C1 segment of cervical spinal cord (tissue), 14 donors: Measurements from ENCODE around the gene TNS4.

Source experiments
- DNase-seq, 14 donors: peaks; one replicate each; lab custom pipeline; 2025; lab: John Stamatoyannopoulos, UW

Gene TNS4

DNA sequence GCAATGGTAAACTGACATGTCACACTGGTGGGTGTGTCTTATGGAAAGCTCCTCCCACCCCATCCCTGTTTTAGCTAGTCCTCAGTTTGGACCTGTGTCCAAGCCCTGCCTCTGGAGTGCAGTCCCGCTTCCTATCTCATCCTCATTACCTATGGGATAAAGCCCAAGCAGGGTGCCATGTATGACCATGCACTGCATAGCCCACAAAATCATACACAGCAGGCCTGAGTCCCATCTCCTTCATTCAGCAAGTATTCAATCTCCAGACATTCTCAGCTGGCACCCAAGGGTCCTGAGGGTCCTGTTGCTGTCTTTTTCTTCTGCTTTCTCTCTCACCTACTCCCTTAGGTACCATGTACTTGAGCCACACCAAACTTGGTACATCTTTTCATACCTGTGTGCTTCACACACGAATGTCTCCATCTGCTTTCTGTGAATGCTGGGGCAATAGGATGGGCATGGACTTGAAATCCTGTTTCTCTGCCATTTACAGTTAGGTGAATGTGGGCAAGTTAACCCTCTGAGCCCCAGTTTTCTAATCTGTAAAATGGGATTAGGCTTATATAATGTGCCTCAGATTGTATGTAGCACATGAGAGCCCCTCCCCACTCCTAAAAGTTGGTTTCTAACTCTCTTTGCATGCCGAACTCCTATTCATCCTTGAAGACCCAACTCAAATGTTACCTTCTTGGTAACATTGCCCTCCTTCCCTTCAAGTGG is 28.5 kb downstream of the TNS4 start:
- DNase-seq, result no peak

DNA sequence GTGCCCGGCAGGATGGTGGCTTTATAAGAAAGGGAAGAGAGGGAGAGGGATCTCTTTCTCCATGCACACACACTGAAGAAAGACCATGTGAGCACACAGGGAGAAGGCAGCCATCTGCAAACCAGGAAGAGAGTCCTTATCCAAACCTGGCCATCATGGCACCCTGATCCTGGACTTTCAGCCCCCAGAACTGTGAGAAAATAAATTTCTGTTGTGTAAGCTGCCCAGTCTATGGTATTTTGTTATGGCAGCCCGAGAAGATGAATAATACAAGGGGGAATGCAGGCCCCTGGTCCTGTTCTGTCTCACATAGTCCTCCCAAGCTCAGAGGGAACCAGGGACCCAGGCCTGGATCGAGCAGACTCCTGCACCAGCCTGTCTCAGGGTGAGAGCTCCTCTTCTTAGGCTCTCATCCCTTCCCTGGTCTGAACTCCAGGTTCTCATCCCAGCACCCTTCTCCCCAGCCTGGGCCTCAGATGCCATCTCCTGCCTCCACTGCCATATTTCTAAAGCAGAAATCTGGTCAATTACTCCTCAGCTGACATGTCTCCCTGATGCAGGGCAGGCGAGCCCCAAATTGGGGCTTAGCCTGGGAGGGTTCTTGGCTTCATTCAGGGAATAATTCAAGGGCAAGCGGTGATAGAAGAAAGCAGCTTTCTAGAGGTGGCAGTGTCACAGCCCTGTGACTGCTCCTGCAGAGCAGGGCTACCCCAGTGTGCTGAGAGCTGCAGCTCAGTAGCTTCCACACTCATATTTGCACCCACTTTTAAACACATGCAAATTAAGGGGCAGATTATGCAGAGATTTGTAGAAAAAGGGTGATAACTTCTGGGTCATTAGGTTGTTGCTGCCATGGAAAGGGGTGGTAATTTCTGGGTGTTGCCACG is 29.3 kb downstream of the TNS4 start:
- DNase-seq, result no peak

DNA sequence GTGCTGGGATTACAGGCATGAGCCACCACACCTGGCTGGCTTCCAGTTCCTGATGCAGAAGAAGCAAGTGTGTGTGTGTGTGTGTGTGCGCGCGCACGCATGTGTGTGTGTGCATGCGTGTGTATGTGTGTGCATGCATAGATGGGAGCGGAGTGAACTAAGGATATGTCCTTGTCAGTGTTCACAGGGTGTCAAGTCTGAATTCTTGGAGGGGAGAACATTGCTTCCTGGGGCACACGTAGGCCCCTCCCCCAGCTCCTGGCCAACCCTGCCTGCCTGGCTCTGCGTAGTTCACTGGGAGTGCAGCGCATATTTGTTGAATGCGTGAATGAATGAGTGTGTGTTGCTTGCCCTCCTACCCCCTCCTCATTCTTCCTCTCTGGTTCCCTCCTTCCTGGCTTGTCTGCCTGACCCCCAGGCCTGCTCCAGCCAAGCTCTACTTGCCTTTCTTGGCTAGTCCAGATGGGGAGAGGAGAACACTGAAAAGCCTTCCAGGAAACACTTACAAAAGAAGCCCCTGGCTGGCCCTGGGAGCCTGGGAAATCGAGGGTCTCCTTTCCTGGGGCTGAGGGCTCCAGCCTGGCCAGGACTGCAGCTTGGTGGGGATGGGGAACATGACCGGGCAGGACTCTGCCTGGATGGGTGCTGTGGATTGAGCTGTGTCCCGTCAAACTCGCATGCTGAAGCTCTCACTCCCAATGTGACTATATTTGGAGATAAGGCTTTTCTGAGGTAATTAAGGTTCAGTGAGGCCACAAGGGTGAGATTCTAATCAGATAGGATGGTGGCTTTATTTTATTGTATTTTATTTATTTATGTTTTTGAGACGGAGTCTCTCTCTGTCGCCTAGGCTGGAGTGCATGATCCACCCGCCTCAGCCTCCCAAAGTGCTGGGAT is 30.2 kb downstream of the TNS4 start:
- DNase-seq, result no peak

DNA sequence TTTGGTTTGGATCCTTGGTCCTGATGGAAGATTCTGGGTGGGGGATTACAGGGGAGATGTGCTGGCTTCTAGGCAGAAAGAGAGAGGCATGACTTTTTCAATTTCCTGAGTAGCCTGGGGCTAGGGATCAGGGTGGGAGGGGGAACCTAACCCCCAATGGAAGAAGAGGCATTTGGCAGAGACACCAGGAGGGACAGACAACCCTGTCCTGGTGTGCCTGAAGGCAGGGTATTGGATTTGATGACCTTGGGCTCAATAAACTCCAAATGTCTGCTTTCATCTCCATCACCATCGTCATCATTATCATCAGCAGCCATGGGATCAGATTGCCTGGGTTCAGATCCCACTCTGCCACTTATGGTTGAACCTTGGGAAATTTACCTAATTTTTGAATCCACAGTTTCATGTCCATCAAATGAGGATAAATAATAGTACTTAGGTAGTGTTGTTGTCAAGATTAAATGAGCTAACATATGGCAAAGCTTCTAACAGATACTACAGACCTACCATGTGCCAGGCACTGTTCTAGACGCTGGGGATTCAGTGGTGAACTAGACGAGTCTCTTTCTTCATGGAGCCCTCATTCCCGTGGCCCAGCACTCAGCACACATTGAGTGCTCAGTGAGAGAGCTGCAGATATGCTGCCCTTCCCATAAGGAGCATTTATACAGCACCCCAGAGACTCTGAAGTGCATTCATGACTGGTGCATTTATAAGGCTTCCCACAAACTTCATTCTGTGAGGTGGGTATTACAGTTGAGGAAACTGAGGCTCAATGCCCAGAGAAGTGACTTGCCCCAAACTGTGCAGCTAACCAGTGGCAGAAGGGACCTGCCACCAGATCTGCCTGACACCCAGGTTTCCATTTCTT is 31.4 kb downstream of the TNS4 start:
- DNase-seq, result no peak

DNA sequence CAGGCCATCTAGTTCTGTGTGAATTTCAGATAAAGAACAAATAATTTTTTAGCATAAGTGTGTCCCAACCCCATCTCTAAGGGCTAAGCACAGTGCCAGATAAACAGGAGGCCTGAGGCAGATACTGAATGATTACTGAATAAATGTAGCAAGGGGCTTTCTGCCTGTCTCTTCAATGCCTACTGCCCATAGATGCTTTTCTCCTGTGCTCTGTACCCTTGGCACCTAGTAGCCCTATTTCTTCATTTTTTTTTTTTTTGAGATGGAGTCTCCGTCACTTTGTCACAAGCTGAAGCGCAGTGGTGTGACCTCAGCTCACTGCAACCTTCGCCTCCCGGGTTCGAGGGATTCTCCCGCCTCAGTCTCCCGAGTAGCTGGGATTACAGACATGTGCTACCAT is 32.9 kb downstream of the TNS4 start:
- no peak for DNase-seq

DNA sequence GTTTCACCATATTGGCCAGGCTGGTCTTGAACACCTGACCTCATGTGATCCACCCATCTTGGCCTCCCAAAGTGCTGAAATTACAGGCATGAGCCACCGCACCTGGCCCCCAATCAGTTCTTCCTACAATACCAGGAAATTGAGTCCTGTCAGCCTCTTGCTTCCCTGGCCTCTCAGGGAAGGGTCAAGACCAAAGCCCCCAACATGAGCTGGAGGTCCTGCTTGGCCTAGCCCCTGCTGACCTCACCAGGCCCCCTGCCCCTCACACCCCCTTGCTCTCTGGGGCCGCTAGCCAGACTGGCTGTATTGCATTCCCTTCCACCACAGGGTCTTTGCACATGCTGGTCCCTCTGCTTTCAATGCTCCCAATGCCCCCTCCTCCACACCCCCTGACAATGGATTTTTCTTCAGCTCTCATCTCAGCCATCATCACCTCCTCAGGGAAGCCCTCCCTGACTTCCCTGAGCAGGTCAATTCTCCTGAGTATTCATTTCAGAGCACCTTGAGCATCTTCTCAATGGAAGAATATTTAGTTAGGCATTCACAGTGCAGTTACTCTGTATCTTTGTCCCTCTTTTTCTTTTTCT is 34.0 kb downstream of the TNS4 start:
- no peak for DNase-seq

DNA sequence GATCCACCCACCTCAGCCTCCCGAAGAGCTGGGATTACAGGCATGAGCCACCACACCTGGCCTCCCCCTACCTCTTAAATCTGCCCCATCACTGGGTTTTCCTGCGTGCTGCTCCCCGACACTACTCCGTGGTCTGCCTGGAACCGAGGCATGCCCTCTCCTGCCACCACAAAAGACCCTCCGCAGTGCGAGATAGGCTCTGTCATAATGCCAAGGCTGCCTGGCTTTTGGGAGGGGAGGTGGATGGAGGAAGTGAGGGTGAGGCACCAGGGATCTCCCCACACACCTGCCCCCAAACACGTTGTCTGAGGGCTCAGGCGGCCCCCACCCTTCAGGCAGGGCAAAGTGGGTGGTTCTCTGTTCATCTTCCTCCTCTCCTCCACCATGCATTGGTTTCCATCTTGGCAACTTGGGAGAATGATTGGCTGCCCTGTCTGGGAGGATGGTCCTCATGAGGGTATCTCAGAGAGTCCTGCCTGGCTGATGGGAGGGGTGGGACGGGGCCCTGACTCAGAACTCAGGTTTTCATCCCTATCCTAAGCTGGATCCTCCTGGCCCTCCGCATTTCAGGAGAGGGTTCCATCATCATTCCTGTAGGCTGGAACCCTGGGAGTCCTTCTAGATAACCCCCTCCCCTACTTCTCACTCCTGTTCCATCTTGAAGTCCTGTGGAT is 35.0 kb downstream of the TNS4 start:
- DNase-seq, result no peak

DNA sequence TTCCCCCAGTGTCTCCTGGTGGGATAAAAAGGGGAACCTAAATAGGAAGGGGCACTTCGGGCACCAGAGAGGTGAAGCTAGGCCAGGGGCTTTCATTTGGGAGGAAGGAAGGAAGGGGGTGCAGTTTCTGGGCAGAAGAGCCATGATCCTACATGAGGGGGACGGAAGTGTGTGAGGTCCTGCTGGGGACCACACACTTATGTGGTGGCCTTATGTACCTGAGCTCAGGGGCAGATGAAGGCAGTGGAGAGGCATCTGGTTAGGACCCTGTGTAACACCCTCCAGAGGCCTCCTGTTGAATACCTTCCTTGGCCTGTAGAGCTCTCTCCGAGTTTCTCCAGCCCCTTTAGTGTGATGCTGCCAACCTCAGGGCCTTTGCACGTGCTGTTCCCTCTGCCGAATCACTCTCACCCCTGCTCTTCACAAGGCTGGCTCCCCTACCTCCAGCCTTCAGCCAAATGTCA is 37.0 kb downstream of the TNS4 start:
- no peak for DNase-seq

DNA sequence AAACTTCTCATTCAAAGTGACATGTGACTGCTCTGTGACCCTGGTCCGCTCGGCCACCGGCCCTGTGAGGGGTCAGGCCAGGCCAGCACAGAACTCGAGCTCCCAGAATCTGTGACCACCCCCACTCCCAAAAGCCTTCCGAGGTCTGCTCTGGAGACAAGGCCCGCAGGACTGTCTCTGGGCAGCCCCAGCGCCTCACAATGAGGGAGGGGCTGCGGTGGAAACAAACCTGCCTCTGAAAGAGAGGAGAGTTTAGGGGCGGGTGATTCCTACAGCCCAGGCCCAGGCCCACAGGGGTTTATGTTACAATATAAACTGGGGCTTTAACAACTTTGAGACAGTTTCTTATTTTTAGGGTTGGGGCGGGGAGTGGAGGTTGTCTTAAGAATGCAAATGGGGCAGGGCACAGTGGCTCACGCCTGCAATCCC is 38.3 kb downstream of the TNS4 start:
- DNase-seq, result no peak

DNA sequence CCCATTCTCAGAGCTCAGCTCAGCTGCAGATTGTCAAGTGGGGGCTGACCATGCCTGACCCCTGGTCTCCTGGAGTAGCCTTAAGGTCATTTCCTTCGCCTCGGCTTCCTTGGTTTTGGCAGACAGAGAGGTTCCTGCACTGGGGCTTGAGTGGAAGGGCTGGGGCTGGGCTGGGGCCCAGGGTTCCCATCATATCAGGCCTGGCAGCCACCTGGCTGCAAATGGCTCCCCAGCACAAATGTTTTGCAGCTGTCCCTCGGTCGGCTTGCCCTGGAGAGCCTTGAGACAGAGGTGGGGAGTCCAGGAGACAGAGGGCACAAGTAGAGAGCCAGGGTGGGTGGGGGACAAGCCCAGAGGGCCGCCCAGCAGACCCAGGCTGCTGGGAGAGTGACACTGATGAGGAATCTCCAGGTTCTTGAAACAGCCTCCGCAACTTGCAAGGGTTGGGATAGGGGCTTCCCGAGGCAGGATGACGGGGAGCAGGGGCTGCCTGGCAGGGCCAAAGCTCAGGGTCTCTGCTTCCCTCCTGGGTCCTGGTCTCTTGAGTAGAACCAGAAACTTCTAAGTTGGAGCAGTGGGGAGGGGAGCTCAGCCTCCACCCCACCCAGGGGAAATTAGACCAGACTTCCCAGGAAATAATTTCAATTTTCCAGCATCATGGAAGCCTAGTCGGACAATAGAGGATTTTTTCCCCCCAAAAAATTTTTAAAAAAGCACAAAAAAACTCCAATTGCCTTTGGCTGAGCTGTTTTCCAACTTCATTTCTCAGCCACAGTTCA is 38.9 kb downstream of the TNS4 start:
- DNase-seq, result no peak

DNA sequence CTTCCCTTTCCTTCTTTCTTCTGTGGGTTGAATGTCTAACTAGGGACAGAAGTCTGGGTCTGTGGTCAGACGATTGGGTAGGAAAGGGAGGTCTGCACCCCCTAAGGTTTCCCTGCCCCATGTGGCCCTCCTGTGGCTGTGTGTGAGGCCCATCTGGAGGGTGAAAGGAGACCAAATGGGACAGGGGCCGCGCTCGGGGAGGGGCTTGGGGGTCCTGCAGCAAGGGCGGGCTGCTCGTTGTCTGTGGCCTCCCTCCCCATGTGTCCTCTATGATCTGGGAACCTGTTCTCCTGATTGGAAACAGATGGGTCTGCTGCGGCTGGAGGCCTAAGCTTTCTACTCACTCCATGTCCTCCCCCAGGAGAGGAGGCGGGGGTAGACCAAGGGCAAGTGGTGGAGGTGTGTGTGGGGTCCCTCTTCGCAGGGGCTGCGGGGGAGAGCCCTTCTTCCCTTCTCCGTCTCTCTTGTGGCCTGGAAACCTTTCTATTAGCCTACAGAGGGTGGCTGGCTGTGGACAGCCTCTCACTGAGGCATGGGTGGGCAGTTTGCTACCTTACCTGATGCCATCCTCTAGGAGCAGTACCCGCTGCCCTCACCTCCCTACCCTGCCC is 39.6 kb downstream of the TNS4 start:
- no peak for DNase-seq

DNA sequence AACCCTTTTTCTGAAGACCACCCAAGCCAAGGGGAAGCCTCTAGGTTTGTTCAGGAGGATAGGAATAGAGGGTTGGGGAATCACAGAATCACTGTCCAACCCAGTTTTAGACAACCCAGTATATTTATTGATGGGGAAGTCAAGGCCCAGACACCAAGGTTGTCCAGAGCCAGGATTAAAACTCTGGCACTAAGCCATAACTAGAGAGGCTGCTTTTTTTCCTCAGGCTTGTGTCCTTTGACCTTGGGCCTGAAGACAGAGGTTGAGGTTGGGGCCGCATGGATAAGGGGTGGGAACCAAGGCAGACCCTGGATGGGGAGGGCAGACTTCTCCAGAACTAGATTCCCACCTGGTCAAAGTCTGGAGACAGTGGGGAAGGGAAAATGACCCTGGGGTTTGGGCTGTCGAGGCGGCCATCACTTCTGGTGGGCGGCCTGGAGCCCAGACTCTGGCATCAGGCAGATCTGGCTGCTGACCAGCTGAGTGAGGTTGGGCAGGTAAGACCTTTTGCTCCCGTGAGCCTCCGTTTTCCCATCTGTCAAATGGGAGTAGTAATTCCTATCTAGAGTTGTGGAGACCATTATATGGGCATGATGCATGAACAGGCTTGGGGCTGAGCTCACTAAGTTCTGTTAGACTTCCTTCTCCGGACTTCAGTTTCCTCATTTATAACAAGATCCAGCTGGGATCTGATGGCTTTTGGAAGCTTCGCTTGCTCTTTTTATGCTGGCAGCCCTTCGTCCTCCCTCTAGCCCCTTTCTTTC is 40.3 kb downstream of the TNS4 start:
- no peak for DNase-seq

DNA sequence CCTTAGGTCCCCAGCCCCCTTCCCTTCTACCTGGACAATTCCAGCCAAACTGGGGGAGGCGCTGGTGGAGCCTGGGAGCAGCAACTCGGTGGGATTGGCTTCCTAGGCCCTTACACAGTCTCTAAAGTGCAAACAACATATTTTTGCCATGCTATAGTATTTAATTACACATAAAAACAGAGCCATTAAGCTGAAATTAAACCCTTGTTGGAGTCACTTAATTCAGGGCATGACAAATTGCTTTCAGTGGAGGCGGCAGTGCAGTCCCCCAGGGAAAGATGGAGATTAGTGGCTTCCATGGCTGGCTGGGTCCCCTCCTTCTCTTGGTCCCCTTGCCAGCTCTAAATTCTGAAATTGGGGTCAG is 40.8 kb downstream of the TNS4 start:
- DNase-seq, result no peak

DNA sequence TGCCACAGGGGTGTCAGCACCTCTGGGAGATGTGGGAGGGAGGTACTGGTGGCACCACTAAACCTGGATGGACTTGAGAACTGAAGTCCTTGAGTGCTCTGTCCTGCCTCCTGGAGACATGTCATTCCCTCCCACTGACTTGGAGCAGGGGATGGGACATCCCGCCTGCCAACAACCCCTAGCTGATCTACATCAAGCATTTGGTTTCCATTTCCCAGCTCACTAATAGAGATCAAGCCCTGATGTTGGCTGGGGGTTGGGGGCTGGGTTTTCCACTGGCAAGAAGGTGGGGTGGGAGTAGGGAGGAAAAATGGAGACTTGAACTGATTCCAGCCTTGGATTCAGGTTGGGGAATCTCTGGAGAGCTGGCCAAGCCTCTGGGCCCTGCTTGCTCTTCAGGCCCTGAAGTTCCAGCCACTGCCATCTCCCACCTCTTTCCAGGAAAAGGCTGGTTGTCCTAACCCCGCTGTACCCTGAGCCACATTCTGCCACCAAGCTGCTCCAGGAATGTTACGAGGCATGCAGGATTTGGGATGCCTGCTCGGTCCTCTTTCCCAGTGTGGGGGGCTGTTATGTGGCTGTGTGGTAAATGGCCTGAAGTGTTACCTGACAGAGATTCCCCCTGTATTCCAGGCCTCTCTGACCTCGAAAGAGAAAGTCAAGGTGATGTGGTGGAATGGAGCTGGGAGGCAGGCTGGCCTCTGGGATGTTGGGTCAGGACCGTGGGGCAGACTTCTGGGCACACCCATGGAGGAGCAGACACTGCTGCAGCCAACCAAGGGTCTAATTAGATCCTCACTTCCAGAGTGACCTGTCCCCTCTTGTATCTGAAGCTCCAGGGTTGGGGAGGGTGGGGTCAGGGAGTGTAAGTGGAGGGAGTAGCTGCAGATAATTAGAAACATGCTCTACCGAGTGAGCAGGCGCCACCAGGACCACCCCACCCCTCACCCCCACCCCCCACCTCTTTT is 41.5 kb downstream of the TNS4 start:
- no peak for DNase-seq

DNA sequence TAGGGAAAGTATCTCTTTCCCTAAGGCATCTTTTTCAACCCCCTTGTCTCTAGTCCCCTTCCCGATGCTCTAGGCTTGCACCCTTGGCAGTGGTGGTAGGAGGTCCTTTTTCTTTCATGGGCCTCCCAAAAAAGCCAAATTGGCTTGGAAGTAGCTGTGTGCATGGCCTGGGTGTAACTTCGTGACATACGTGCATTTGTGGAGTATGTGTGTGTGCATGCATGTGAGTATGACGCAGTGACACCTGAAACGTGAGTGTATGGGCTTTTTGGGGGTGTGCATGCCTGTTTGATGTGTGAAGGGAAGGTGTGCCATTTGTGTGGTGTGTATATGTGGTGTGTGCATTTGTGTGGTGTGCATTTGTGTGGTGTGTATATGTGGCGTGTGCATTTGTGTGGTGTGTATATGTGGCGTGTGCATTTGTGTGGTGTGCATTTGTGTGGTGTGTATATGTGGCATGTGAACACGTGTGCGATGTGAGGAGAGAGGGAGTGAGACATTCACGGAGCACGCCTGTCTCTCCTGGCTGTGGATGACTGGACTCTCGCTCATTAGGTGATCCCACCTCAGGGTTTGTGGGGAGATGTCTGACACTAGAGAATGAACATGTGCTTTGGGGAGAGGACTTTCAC is 42.5 kb downstream of the TNS4 start:
- DNase-seq, result no peak
